ENCODE data around the gene ESPL1.

ESPL1 gene

GRCh38 chr12:53231921-53232645 lies 36.0 kb upstream of the ESPL1 start, which contains the start of gene RARG:
RARG (minus strand) TSS chr12:53232209; CDS start chr12:53227545, 4,664 bp downstream.
- no peak for DNase-seq (ENCODE audit: low read depth)

- no peak for DNase-seq (ENCODE audit: low read depth)
These were observed 35.2 kb upstream of the ESPL1 start for GRCh38 chr12:53232646-53233461.

GRCh38 chr12:53233671-53234121 lies 34.4 kb upstream of the ESPL1 start:
- DNase-seq (ENCODE audit: low read depth), result no peak

- no peak for DNase-seq (ENCODE audit: low read depth)
These were observed 33.7 kb upstream of the ESPL1 start for GRCh38 chr12:53234271-53234914.

GRCh38 chr12:53235164-53235563 lies 32.9 kb upstream of the ESPL1 start:
- no peak for DNase-seq (ENCODE audit: low read depth)

- no peak for DNase-seq (ENCODE audit: low read depth)
These were observed 32.2 kb upstream of the ESPL1 start for GRCh38 chr12:53235742-53236442.

GRCh38 chr12:53236443-53237111 lies 31.5 kb upstream of the ESPL1 start:
- DNase-seq (ENCODE audit: low read depth), result no peak

GRCh38 chr12:53239643-53240258 lies 28.3 kb upstream of the ESPL1 start:
- DNase-seq (ENCODE audit: low read depth), result no peak

- no peak for DNase-seq (ENCODE audit: low read depth)
These were observed 26.3 kb upstream of the ESPL1 start for GRCh38 chr12:53241623-53242412.

GRCh38 chr12:53244337-53244736 lies 23.8 kb upstream of the ESPL1 start:
- no peak for DNase-seq (ENCODE audit: low read depth)

GRCh38 chr12:53245286-53245685 lies 22.8 kb upstream of the ESPL1 start:
- DNase-seq (ENCODE audit: low read depth), result no peak

- DNase-seq (ENCODE audit: low read depth), result no peak
These were observed 16.4 kb upstream of the ESPL1 start for GRCh38 chr12:53251477-53252348.

- no peak for DNase-seq (ENCODE audit: low read depth)
These were observed 15.7 kb upstream of the ESPL1 start for GRCh38 chr12:53252349-53252916.

- no peak for DNase-seq (ENCODE audit: low read depth)
These were observed 14.8 kb upstream of the ESPL1 start for GRCh38 chr12:53253298-53253697.

- no peak for DNase-seq (ENCODE audit: low read depth)
These were observed 13.1 kb upstream of the ESPL1 start for GRCh38 chr12:53254816-53255545.

- DNase-seq (ENCODE audit: low read depth), result no peak
These were observed 12.1 kb upstream of the ESPL1 start for GRCh38 chr12:53255996-53256395.

GRCh38 chr12:53258541-53259539 lies 9.3 kb upstream of the ESPL1 start:
- DNase-seq (ENCODE audit: low read depth), result no peak

Data from non-pigmented ciliary epithelial cell (primary cell).